HG03432 (cell line): Measurements from ENCODE around the gene A2ML1.
"Not testable (repeated sequence)": the region's sequence is repeated elsewhere in the genome, so short reads cannot be mapped to it uniquely, and the experiment has no call there.

Experiments used
- ATAC-seq: cut with Tn5 transposase; IDR thresholded peaks from one replicate; pipeline ENCODE4 v1.9.1; 2021; ENCODE audit warnings: mild to moderate bottlenecking, moderate library complexity; ENCODE audit not compliant: unreplicated experiment

The A2ML1 gene

GRCh38 chr12:8816448-8817050 lies 5.9 kb upstream of the A2ML1 start:
- no peak for ATAC-seq

- no peak for ATAC-seq
Measured at GRCh38 chr12:8817856-8818255, 4.6 kb upstream of the A2ML1 start.

- ATAC-seq = no peak
Measured at GRCh38 chr12:8818526-8818925, 3.9 kb upstream of the A2ML1 start.

GRCh38 chr12:8819666-8819980 lies 2.8 kb upstream of the A2ML1 start:
- no peak for ATAC-seq

- ATAC-seq = not testable (repeated sequence)
Measured at GRCh38 chr12:8820676-8821407, 1.6 kb upstream of the A2ML1 start.

GRCh38 chr12:8821591-8821990 lies 830 bp upstream of the A2ML1 start:
- ATAC-seq = no peak

GRCh38 chr12:8823565-8824300 lies 1.3 kb downstream of the A2ML1 start:
- ATAC-seq = no peak

- ATAC-seq = no peak
Measured at GRCh38 chr12:8827551-8828256, 5.3 kb downstream of the A2ML1 start.

- ATAC-seq = no peak
Measured at GRCh38 chr12:8828257-8829124, 6.1 kb downstream of the A2ML1 start.

- no peak for ATAC-seq
Measured at GRCh38 chr12:8829125-8829518, 6.7 kb downstream of the A2ML1 start.

GRCh38 chr12:8829621-8830020 lies 7.2 kb downstream of the A2ML1 start:
- no peak for ATAC-seq

- no peak for ATAC-seq
Measured at GRCh38 chr12:8831116-8831515, 8.7 kb downstream of the A2ML1 start.

- no peak for ATAC-seq
Measured at GRCh38 chr12:8832500-8832899, 10.1 kb downstream of the A2ML1 start.

- ATAC-seq = no peak
Measured at GRCh38 chr12:8834230-8834629, 11.8 kb downstream of the A2ML1 start.

GRCh38 chr12:8837291-8837690 lies 14.9 kb downstream of the A2ML1 start:
- no peak for ATAC-seq

GRCh38 chr12:8840321-8840720 lies 17.9 kb downstream of the A2ML1 start:
- ATAC-seq = no peak

- ATAC-seq = no peak
Measured at GRCh38 chr12:8840938-8841633, 18.7 kb downstream of the A2ML1 start.

- ATAC-seq = no peak
Measured at GRCh38 chr12:8841778-8842177, 19.4 kb downstream of the A2ML1 start.

- no peak for ATAC-seq
Measured at GRCh38 chr12:8844665-8845064, 22.2 kb downstream of the A2ML1 start.

- no peak for ATAC-seq
Measured at GRCh38 chr12:8846305-8846704, 23.9 kb downstream of the A2ML1 start.
